Uterus (tissue), 2 donors: ENCODE results near the gene DCC.

Source experiments
- CTCF ChIP-seq, 4 experiments: fragments of 200-600 bp in 2 of 4; fragments of 450-650 bp in 2 of 4; sonication (generic) in 2 of 4; IDR thresholded peaks; one replicate each; pipeline ENCODE4 v1.5.1; 2016 to 2019; ENCODE audit warnings: antibody characterized with exemption in 4 of 4, mild to moderate bottlenecking in 2 of 4, moderate library complexity in 1 of 4
- POLR2A ChIP-seq, 2 donors: fragments of 450-650 bp; IDR thresholded peaks; one replicate each; pipeline ENCODE4 v1.6.1; 2016; ENCODE audit warnings: antibody characterized with exemption in 2 of 2, mild to moderate bottlenecking in 1 of 2, moderate library complexity in 1 of 2

- no peak for TF ChIP-seq CTCF (IDR thresholded peaks at IDR 0.05)
- no peak for TF ChIP-seq POLR2A (IDR thresholded peaks at IDR 0.05)
These were observed 1086.7 kb downstream of the DCC start for GRCh38 chr18:53426666-53427184.
